DND-41 (cell line): ENCODE measurements around the gene HADH.

Experiments used
- EZH2 ChIP-seq: IDR thresholded peaks from 3 replicates; pipeline ENCODE4 v1.6.1; 2012; ENCODE audit warnings: borderline replicate concordance, low read depth, mild to moderate bottlenecking, moderate library complexity, low read length, inconsistent platforms; ENCODE audit not compliant: severe bottlenecking
- TF ChIP-seq, protein P1 (sequence below): IDR thresholded peaks from 2 replicates; pipeline ENCODE4 v1.5.1; 2012; ENCODE audit warnings: borderline replicate concordance, low read length, moderate library complexity, mild to moderate bottlenecking; ENCODE audit not compliant: poor library complexity, severe bottlenecking; ENCODE audit errors: extremely low read depth

GRCh38 chr4:108078024-108078733 is 88.5 kb downstream of the HADH start:
- TF ChIP-seq, protein P1, sequence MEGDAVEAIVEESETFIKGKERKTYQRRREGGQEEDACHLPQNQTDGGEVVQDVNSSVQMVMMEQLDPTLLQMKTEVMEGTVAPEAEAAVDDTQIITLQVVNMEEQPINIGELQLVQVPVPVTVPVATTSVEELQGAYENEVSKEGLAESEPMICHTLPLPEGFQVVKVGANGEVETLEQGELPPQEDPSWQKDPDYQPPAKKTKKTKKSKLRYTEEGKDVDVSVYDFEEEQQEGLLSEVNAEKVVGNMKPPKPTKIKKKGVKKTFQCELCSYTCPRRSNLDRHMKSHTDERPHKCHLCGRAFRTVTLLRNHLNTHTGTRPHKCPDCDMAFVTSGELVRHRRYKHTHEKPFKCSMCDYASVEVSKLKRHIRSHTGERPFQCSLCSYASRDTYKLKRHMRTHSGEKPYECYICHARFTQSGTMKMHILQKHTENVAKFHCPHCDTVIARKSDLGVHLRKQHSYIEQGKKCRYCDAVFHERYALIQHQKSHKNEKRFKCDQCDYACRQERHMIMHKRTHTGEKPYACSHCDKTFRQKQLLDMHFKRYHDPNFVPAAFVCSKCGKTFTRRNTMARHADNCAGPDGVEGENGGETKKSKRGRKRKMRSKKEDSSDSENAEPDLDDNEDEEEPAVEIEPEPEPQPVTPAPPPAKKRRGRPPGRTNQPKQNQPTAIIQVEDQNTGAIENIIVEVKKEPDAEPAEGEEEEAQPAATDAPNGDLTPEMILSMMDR, result no peak
- TF ChIP-seq EZH2, result no peak
